IMR-90 (cell line): ENCODE measurements around the gene RAP1GAP2. TPM values are rescaled to one million over a fixed set of nuclear protein-coding genes. Genes with fewer than 3 reads are reported as not detected.

Experiments used
- ATAC-seq: fragments of 200-7000 bp; cut with Tn5 transposase; 2 replicates; pipeline ENCODE4 v1.9.1; 2020; ENCODE audit warnings: low read depth, mild to moderate bottlenecking, moderate library complexity
- BruUV-seq: library from RNA; stranded (reverse); fragments of 400-500 nt; replicated peaks from 2 replicates; lab custom pipeline; 2021; lab: Mats Ljungman, UMichigan
- CTCF ChIA-PET: fragments of 300-600 bp; formaldehyde crosslinking; extraction: SDS; loops from one replicate; lab custom pipeline; 2021; ENCODE audit warnings: antibody characterized with exemption; lab: Yijun Ruan, JAX
- POLR2A ChIA-PET: fragments of 300-600 bp; sonication (Branson Sonifier 250); formaldehyde crosslinking; loops from one replicate; lab custom pipeline; 2022; ENCODE audit warnings: antibody characterized with exemption; ENCODE audit not compliant: unreplicated experiment; lab: Charles Lee
- DNase-seq: peaks from one replicate; pipeline ENCODE4 v3.0.0; 2013
- H2AFZ ChIP-seq: replicated peaks from 2 replicates; pipeline ENCODE3; 2013; ENCODE audit warnings: low read length, mild to moderate bottlenecking; ENCODE audit not compliant: poor library complexity
- H2AK5ac ChIP-seq: 2 replicates; pipeline ENCODE4 v1.6.1; 2013; ENCODE audit warnings: low read depth, low read length, inconsistent platforms
- H2AK9ac ChIP-seq: replicated peaks from 2 replicates; pipeline ENCODE3; 2013; ENCODE audit warnings: mild to moderate bottlenecking, low read depth, low read length, moderate library complexity; ENCODE audit not compliant: poor library complexity
- H2BK120ac ChIP-seq: 2 replicates; pipeline ENCODE4 v1.6.1; 2013; ENCODE audit warnings: low read depth, low read length, inconsistent platforms
- H2BK15ac ChIP-seq: 3 replicates; pipeline ENCODE4 v1.6.1; 2013; ENCODE audit warnings: low read depth, low read length, inconsistent platforms
- H2BK20ac ChIP-seq: 2 replicates; pipeline ENCODE4 v1.6.1; 2013; ENCODE audit warnings: low read depth, mild to moderate bottlenecking, inconsistent platforms, low read length, moderate library complexity
- H2BK5ac ChIP-seq: 2 replicates; pipeline ENCODE4 v1.6.1; 2013; ENCODE audit warnings: mild to moderate bottlenecking, low read depth, low read length, inconsistent platforms; ENCODE audit not compliant: poor library complexity, severe bottlenecking
- H3K14ac ChIP-seq: replicated peaks from 2 replicates; pipeline ENCODE4 v1.6.1; 2013; ENCODE audit warnings: low read depth, low read length, inconsistent platforms
- H3K18ac ChIP-seq: 2 replicates; pipeline ENCODE4 v1.6.1; 2013; ENCODE audit warnings: low read depth, low read length, control low read depth
- H3K23ac ChIP-seq: 2 replicates; pipeline ENCODE4 v1.6.1; 2013; ENCODE audit warnings: low read depth, low read length, inconsistent platforms
- H3K27ac ChIP-seq: 2 replicates; pipeline ENCODE4 v1.5.1; 2013; ENCODE audit warnings: mild to moderate bottlenecking, control low read depth, low read length; ENCODE audit not compliant: insufficient read depth
- H3K27me3 ChIP-seq: 2 replicates; pipeline ENCODE4 v1.6.1; 2013; ENCODE audit warnings: low read length; ENCODE audit not compliant: control insufficient read depth, insufficient read depth
- H3K36me3 ChIP-seq: 2 replicates; pipeline ENCODE4 v1.6.1; 2013; ENCODE audit warnings: low read length, mixed read lengths; ENCODE audit not compliant: control insufficient read depth, insufficient read depth
- H3K4ac ChIP-seq: 2 replicates; pipeline ENCODE4 v1.6.1; 2013; ENCODE audit warnings: low read depth, low read length, inconsistent platforms
- H3K4me1 ChIP-seq: 2 replicates; pipeline ENCODE4 v1.6.1; 2013; ENCODE audit warnings: low read length, mixed read lengths; ENCODE audit not compliant: control insufficient read depth, insufficient read depth
- H3K4me2 ChIP-seq: 2 replicates; pipeline ENCODE4 v1.6.1; 2013; ENCODE audit warnings: low read depth, mild to moderate bottlenecking, control low read depth, low read length, moderate library complexity
- H3K4me3 ChIP-seq: 2 replicates; pipeline ENCODE4 v1.5.1; 2013; ENCODE audit warnings: low read depth, mild to moderate bottlenecking, control low read depth, low read length, moderate library complexity; ENCODE audit not compliant: insufficient read depth
- H3K56ac ChIP-seq: 2 replicates; pipeline ENCODE4 v1.6.1; 2013; ENCODE audit warnings: low read length, inconsistent platforms; ENCODE audit not compliant: insufficient read depth; ENCODE audit errors: extremely low read depth
- H3K79me1 ChIP-seq, 2 experiments: 2 replicates each; pipeline ENCODE4 v1.6.1; 2013; ENCODE audit warnings: low read length in 2 of 2, inconsistent platforms in 1 of 2, low read depth in 1 of 2
- H3K9ac ChIP-seq: 2 replicates; pipeline ENCODE4 v1.6.1; 2013; ENCODE audit warnings: low read depth, low read length, control low read depth
- H3K9me1 ChIP-seq: 2 replicates; pipeline ENCODE4 v1.6.1; 2013; ENCODE audit warnings: low read length, inconsistent platforms; ENCODE audit not compliant: insufficient read depth
- H3K9me3 ChIP-seq: 2 replicates; pipeline ENCODE4 v1.6.1; 2013; ENCODE audit warnings: low read length; ENCODE audit not compliant: control insufficient read depth, insufficient read depth
- H4K20me1 ChIP-seq: 2 replicates; pipeline ENCODE4 v1.6.1; 2013; ENCODE audit warnings: low read length, inconsistent platforms; ENCODE audit not compliant: insufficient read depth
- H4K5ac ChIP-seq: 2 replicates; pipeline ENCODE4 v1.6.1; 2013; ENCODE audit warnings: mild to moderate bottlenecking, low read depth, low read length, control low read depth
- H4K8ac ChIP-seq, 2 experiments: 2 replicates each; pipeline ENCODE4 v1.6.1; 2013; ENCODE audit warnings: low read depth in 2 of 2, low read length in 2 of 2, control low read depth in 1 of 2, inconsistent platforms in 1 of 2
- H4K91ac ChIP-seq: 2 replicates; pipeline ENCODE4 v1.6.1; 2013; ENCODE audit warnings: low read depth, low read length, inconsistent platforms; ENCODE audit not compliant: insufficient read depth
- BHLHE40 ChIP-seq: fragments of 150-350 bp; IDR thresholded peaks from 2 replicates; pipeline ENCODE4 v1.6.1; 2016; ENCODE audit warnings: mild to moderate bottlenecking, low read depth, low read length
- CEBPB ChIP-seq: IDR thresholded peaks from 2 replicates; pipeline ENCODE4 v1.6.1; 2012; ENCODE audit warnings: low read depth, low read length, improper control_type of control experiment
- FOS ChIP-seq: fragments of 150-350 bp; IDR thresholded peaks from 2 replicates; pipeline ENCODE4 v1.6.1; 2016; ENCODE audit warnings: low read depth, low read length
- MAFK ChIP-seq: IDR thresholded peaks from 2 replicates; pipeline ENCODE4 v1.6.1; 2012; ENCODE audit warnings: low read depth, low read length, improper control_type of control experiment
- NFE2L2 ChIP-seq: fragments of 150-350 bp; IDR thresholded peaks from 2 replicates; pipeline ENCODE4 v1.6.1; 2016; ENCODE audit warnings: low read depth, mild to moderate bottlenecking, low read length
- POLR2A ChIP-seq: IDR thresholded peaks from 2 replicates; pipeline ENCODE4 v1.6.1; 2012; ENCODE audit warnings: mild to moderate bottlenecking, low read depth, low read length
- RFX5 ChIP-seq: IDR thresholded peaks from 2 replicates; pipeline ENCODE4 v1.8.0; 2012; ENCODE audit warnings: low read depth, mild to moderate bottlenecking, low read length, moderate library complexity
- WGBS, 2 experiments: methylation state at CpG; one replicate each; pipeline versions ENCODE4 v1.1.5 to v1.1.7; 2013; ENCODE audit warnings: missing lambda C conversion rate in 2 of 2; ENCODE audit not compliant: insufficient read length in 1 of 2; ENCODE audit errors: extremely low coverage in 2 of 2; 5-methylcytosine and 5-hydroxymethylcytosine counted together
- dilution Hi-C: fragments of 300-500 bp; cut with HindIII; formaldehyde crosslinking; loops from one replicate; pipeline ENCODE4 v1.14.3; 2018; ENCODE audit warnings: low sequenced_read_pairs; ENCODE audit not compliant: unreplicated experiment
- in situ Hi-C: fragments of 300-500 bp; cut with MboI; formaldehyde crosslinking; loops from 3 replicates; pipeline ENCODE4 v1.14.3; 2019; ENCODE audit warnings: low sequenced_read_pairs, inconsistent platforms, mixed read lengths
- intact Hi-C: fragments of 100-400 bp; cut with micrococcal nuclease; formaldehyde crosslinking; loops from 2 replicates; pipeline ENCODE4 v1.10.0; 2022
- polyA plus RNA-seq, 3 experiments: library from polyadenylated mRNA; depleted of rRNA; stranded (reverse); fragments of >200 nt; gene quantifications; 2 replicates each; pipeline ENCODE4 v1.2.3, GENCODE V29; 2012; ENCODE audit warnings: low replicate concordance in 1 of 3
- total RNA-seq: library from RNA; depleted of rRNA; stranded (reverse); fragments of >200 nt; gene quantifications from 2 replicates; pipeline ENCODE4 v1.2.3, GENCODE V29; 2012

RAP1GAP2 gene
- total and polyA plus RNA-seq, 2 of the 4 experiments (the other 2 are of a cell fraction) = 5.7 to 7.5 TPM

DNA sequence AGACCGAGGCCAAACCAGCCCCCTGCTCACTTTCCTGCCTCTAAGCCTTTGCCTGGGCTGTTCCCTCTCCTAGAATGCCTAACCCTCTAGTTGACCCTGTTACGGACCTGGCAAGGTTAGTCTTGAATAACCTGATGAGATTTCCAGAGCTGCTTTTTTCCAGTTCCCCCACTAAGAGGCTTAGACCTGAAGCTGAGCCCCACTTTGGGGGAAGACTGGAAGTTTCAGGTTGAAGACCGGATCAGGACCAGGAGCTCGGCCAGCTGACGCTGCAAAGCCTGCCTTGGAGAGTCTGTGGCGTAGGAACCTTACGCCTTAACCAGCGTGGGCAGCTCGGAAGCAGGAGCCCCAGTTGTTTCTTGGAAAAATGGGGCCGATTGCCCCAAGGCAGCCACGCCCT is 137.4 kb downstream of the RAP1GAP2 start:
- CTCF ChIA-PET = no interaction called here

More for the DNA sequence above, 137.4 kb downstream of the RAP1GAP2 start:
- H3K9me1 ChIP-seq = no peaks in the 10 kb centered on the region; the same call in 1 of the 2 replicates
- no peak overlapping the region for H3K14ac ChIP-seq
- H3K27me3 ChIP-seq = no peaks in the 10 kb centered on the region
- no peak overlapping the region for H3K56ac ChIP-seq
- H3K79me1 ChIP-seq = peaks cover 3 to 8% of the 10 kb centered on the region in 2 experiments; a peak in 1 of 4 replicates
- no peak overlapping the region for H3K4me2 ChIP-seq
- H4K91ac ChIP-seq = no peak overlapping the region
- H3K9ac ChIP-seq = no peak overlapping the region
- POLR2A ChIA-PET = no interaction called here
- no TSS peak for BruUV-seq
- H2BK15ac ChIP-seq = no peak overlapping the region
- H2BK20ac ChIP-seq = no peak overlapping the region
- H3K18ac ChIP-seq = no peak overlapping the region
- no peaks in the 10 kb centered on the region for H3K36me3 ChIP-seq
- 93% methylated on average over 4 of the region's 11 CpGs; no CpG with 5 or more reads in 1 of the 2 experiments for WGBS, 2 experiments
- no peaks in the 10 kb centered on the region for H3K4me1 ChIP-seq
- dilution Hi-C loops (no loop called here), intact Hi-C loops (no loop called here), in situ Hi-C loops (no loop called here)
- H2BK120ac ChIP-seq = no peak overlapping the region
- no peak for TF ChIP-seq NFE2L2
- TF ChIP-seq MAFK = no peak
- no peak for TF ChIP-seq POLR2A
- no peak for TF ChIP-seq RFX5
- TF ChIP-seq CEBPB = no peak
- TF ChIP-seq FOS = no peak
- TF ChIP-seq BHLHE40 = no peak
- H4K8ac ChIP-seq = no peak overlapping the region
- H4K20me1 ChIP-seq = no peaks in the 10 kb centered on the region
- no peak overlapping the region for H2BK5ac ChIP-seq
- no peak overlapping the region for H3K27ac ChIP-seq
- H2AFZ ChIP-seq = no peak overlapping the region
- no peak overlapping the region for H3K4me3 ChIP-seq
- H4K5ac ChIP-seq = no peak overlapping the region
- no peak overlapping the region for H2AK5ac ChIP-seq
- H3K23ac ChIP-seq = no peak overlapping the region
- DNase-seq (no peak), ATAC-seq (no peak)
- H3K9me3 ChIP-seq = no peaks in the 10 kb centered on the region
- no peak overlapping the region for H3K4ac ChIP-seq
- H2AK9ac ChIP-seq = no peak overlapping the region
